ENCODE measurements around the gene EPB41L4A.
"Not testable (repeated sequence)": the region's sequence is repeated elsewhere in the genome, so short reads cannot be mapped to it uniquely, and the experiment has no call there.

Gene EPB41L4A

DNA sequence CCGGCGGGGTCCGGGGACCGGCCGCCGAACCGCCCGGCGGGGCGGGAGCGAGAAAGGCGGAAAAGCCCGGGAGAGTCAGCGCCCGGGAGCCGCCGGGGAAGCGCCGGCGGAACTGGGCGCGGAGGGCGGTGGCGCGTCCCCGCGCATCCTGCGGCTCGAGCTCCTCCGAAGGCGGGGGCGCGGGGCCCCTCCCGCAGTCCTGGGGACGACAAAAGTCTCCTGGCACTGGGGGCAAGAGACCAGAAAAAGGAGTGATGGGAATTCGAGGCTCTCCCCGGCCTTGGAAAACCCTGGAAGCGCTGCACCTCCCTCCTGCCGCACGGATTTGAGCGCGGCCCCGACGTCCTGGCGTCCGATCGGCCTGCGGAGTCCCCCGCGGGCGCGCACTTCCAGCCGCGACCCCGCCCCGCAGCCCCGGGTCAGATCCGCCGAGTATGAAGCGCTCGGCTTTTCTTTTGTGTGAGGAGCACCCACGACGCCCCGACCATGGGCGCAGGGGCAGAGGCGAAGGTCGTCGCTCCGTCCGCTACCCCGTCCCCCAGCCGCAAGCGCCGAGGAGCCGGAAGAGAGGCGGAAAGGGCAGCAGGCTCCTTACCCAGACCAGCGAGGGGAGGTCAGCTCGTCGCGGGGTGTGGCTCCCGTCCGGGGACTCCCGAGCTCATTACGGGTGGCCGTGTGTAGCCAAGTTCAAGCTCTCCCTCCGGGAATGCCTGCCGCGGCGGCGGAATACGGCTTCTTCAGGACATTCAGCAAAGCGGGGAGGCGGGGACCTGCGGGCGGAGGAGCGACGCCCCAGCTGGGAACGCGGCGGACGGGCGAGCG, at the start of gene EPB41L4A:
TSS of gene EPB41L4A (minus strand) at position 114 of the 822 bp plus-strand sequence. CDS start 238 bp downstream, outside the sequence.
- DNase-seq (ENCODE audit: low spot score), result no peak

GRCh38 chr5:112467485-112467884, 48.4 kb upstream of the EPB41L4A start:
- no peak for DNase-seq (ENCODE audit: low spot score)

- not testable (repeated sequence) for DNase-seq (ENCODE audit: low spot score)
Measured at GRCh38 chr5:112466261-112466660, 47.2 kb upstream of the EPB41L4A start.

DNA sequence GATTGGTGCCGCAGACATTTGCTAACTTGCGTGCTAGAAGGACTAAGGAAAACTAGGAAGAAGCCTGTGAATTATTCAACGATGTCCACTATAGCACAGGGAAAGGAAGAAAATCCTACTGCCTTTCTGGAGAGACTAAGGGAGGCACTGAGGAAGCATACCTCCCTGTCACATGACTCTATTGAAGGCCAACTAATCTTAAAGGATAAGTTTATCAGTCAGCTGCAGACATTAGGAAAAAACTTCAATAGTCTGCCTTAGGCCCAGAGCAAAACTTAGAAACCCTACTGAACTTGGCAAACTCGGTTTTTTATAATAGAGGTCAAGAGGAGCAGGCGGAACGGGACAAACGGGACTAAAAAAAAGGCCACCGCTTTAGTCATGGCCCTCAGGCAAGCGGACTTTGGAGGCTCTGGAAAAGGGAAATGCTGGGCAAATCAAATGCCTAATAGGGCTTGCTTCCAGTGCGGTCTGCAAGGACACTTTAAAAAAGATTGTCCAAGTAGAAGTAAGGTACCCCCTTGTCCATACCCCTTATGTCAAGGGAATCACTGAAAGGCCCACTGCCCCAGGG, 28.2 kb upstream of the EPB41L4A start:
- DNase-seq (ENCODE audit: low spot score), result not testable (repeated sequence)

DNA sequence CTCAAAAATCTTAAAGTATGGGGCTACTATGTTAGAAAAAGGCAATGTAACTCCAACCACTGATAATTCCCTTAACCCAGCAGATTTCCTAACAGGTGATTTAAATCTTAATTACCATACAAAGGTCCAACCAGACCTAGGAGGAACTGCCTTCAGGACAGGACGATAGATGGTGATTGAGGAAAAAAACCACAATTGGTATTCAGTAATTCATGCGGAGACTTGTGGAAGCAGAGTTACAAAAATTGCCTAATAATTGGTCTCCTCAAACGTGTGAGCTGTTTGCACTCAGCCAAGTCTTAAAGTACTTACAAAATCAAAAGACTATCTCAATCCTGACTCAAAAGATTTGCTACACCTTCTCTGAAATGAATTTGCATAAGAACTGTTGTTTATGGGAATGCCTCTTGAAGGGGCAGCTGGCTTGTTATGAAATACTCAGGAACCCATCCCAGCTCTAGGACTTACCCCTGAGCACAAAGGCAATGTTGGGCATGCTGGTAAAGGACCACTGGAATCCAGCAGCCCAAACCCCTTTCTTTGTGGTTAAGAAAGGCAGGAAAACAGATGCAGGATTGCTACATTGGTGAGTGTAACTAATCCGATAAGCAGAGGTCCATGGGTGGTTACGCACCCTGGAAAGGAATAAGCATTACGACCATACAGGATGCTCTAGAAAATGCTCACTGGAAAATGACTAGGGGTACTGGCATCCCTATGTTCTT, 26.7 kb upstream of the EPB41L4A start:
- DNase-seq (ENCODE audit: low spot score), result no peak

GRCh38 chr5:112443932-112444331, 24.9 kb upstream of the EPB41L4A start:
- not testable (repeated sequence) for DNase-seq (ENCODE audit: low spot score)

- DNase-seq (ENCODE audit: low spot score), result no peak
Measured at GRCh38 chr5:112440031-112440430, 21.0 kb upstream of the EPB41L4A start.

DNA sequence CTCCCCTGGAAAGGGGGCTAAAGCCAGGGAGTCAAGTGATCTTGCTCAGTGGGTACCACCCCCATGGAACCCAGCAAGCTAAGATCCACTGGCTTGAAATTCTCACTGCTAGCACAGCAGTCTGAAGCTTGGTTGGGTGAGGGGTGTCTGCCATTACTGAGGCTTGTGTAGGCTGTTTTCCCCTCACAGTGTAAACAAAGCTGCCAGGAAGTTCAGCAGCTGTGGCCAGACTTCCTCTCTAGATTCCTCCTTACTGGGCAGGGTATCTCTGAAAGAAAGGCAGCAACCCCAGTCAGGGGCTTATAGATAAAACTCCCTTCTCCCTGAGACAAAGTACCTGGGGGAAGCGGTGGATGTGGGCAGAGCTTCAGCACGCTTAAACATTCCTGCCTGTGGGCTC, 17.1 kb upstream of the EPB41L4A start:
- DNase-seq (ENCODE audit: low spot score), result no peak

DNA sequence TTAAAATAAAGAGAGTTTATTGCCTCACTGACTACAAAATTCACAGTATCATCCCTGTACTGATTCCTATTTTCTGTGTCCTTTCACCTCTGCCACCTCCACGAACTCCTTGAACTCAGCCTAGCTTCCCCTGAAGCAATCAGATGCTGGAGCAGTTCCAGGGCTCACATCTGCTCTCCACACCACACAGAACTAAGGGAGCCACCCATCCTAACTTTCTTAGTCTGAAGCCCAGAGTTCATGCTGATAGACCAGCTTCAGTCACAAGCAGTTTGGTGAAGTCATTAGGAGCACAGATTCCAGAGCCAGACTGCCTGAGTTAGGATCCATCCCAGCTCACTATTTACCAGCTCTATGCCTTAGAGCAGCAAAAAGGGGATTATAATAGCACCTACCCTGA, 15.6 kb upstream of the EPB41L4A start:
- no peak for DNase-seq (ENCODE audit: low spot score)

- not testable (repeated sequence) for DNase-seq (ENCODE audit: low spot score)
Measured at GRCh38 chr5:112426202-112426601, 7.1 kb upstream of the EPB41L4A start.

GRCh38 chr5:112419986-112420864, 1.1 kb upstream of the EPB41L4A start:
- peak; percentile 23 for DNase-seq (ENCODE audit: low spot score)

GRCh38 chr5:112418659-112419163, 366 bp downstream of the EPB41L4A start:
- no peak for DNase-seq (ENCODE audit: low spot score)

GRCh38 chr5:112417931-112418658, 982 bp downstream of the EPB41L4A start:
- no peak for DNase-seq (ENCODE audit: low spot score)

GRCh38 chr5:112415552-112415951, 3.5 kb downstream of the EPB41L4A start:
- DNase-seq (ENCODE audit: low spot score), result no peak

GRCh38 chr5:112413611-112414010, 5.5 kb downstream of the EPB41L4A start:
- no peak for DNase-seq (ENCODE audit: low spot score)

DNA sequence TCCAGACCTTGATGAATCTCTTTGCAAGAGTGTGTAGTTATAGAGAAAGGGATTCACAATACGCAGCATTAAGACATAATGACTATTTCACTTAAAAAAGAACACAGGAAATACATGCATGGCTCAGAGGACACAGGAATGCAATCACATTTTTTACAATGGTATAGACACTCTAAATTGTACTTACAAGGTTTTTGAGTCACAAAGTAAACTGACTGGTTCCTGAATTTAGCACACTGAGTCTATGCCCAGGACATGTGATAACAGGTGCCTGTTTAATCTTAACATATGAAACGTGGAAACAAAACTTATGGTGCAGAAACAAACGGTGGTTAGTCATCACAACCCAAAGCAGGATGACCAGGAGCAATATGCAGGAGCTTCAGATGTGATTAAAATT, 6.7 kb downstream of the EPB41L4A start:
- no peak for DNase-seq (ENCODE audit: low spot score)

GRCh38 chr5:112411903-112412302, 7.2 kb downstream of the EPB41L4A start:
- no peak for DNase-seq (ENCODE audit: low spot score)

DNA sequence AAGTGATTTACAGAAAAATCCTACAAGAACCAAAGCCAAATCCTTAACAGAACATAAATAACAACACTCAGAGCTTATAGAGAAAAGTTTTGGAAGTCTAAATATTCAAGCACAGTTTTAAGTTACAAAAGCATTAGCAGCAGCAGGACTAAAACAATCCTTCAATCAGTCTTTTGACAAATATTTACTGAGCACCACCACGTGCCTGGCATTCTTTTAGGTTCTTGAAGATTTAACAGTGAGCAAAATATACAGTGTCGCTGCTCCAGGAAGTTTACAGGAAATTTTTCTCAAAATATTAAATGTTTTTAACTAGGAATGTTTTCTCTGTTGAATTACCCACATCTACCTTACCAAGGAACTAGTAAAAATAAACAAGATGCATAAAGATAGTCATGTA, 11.4 kb downstream of the EPB41L4A start:
- no peak for DNase-seq (ENCODE audit: low spot score)

DNA sequence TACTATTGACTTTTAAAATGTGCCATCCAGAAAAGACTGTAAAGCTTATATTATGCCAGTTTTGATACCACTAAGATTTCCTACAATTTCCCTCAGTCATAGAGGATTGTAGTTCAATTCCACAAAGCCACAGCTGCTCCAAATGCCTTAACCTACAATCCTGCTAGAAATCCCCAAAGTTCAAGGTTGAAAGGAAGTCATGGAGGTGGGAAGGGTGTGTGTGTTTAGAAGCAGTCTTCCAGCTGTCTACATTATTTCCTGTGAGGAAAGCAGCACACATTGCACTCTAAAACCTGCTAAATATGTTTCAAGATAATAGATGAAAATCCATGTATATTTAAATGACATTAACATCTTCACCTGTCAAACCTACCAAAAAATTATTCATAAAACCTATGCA, 11.8 kb downstream of the EPB41L4A start:
- DNase-seq (ENCODE audit: low spot score), result no peak

GRCh38 chr5:112403069-112403468, 16.0 kb downstream of the EPB41L4A start:
- no peak for DNase-seq (ENCODE audit: low spot score)

GRCh38 chr5:112401924-112402323, 17.2 kb downstream of the EPB41L4A start:
- no peak for DNase-seq (ENCODE audit: low spot score)
